ENCODE data around the gene PRR13.

The PRR13 gene

GRCh38 chr12:53451661-53452158 lies 10.2 kb downstream of the PRR13 start, which contains the start of gene PCBP2:
Gene PCBP2, plus strand, starts transcription at chr12:53452102. Its CDS starts 2,699 bp downstream, at chr12:53454801.
- peak; percentile 88 for TF ChIP-seq CTCF (IDR thresholded peaks at IDR 0.05; ENCODE audit: insufficient read depth, low read depth, low read length, missing control alignments)
- peak within 1 kb of the TSS; percentile 85 for H3K4me3 ChIP-seq (ENCODE audit: low read length)
- peak; percentile 100 for DNase-seq (ENCODE audit: low read depth)

- TF ChIP-seq CTCF (IDR thresholded peaks at IDR 0.05; ENCODE audit: insufficient read depth, low read depth, low read length, missing control alignments) = no peak
Observed at GRCh38 chr12:53452159-53453077, 10.9 kb downstream of the PRR13 start.

GRCh38 chr12:53453953-53454640 lies 12.6 kb downstream of the PRR13 start:
- peak overlapping the region; percentile 85 for H3K4me3 ChIP-seq (ENCODE audit: low read length)
- no peak for TF ChIP-seq CTCF (IDR thresholded peaks at IDR 0.05; ENCODE audit: insufficient read depth, low read depth, low read length, missing control alignments)
- no peak for DNase-seq (ENCODE audit: low read depth)

More at GRCh38 chr12:53452159-53453077, 10.9 kb downstream of the PRR13 start:
- H3K4me3 ChIP-seq (ENCODE audit: low read length) = peak overlapping the region; percentile 85
- peak; percentile 75 for DNase-seq (ENCODE audit: low read depth)

- no peak for DNase-seq (ENCODE audit: low read depth)
- no peak overlapping the region for H3K4me3 ChIP-seq (ENCODE audit: low read length)
- TF ChIP-seq CTCF (IDR thresholded peaks at IDR 0.05; ENCODE audit: insufficient read depth, low read depth, low read length, missing control alignments) = no peak
Observed at GRCh38 chr12:53454707-53455106, 13.2 kb downstream of the PRR13 start.

- no peak for DNase-seq (ENCODE audit: low read depth)
- TF ChIP-seq CTCF (IDR thresholded peaks at IDR 0.05; ENCODE audit: insufficient read depth, low read depth, low read length, missing control alignments) = no peak
- H3K4me3 ChIP-seq (ENCODE audit: low read length) = no peak overlapping the region
Observed at GRCh38 chr12:53456654-53457366, 15.3 kb downstream of the PRR13 start.

- no peak overlapping the region for H3K4me3 ChIP-seq (ENCODE audit: low read length)
- TF ChIP-seq CTCF (IDR thresholded peaks at IDR 0.05; ENCODE audit: insufficient read depth, low read depth, low read length, missing control alignments) = no peak
- no peak for DNase-seq (ENCODE audit: low read depth)
Observed at GRCh38 chr12:53459097-53459496, 17.6 kb downstream of the PRR13 start.

Data from epithelial cell of esophagus (primary cell).